CD4-positive, alpha-beta T cell (primary cell): ENCODE data around the gene LAMA1. TPM values are rescaled to one million over a fixed set of nuclear protein-coding genes. Genes with fewer than 3 reads are reported as not detected.

Experiments
- ATAC-seq: fragments of 200-7000 bp; cut with Tn5 transposase; one replicate; pipeline ENCODE4 v1.10.0; 2022; ENCODE audit warnings: mild to moderate bottlenecking; ENCODE audit not compliant: poor library complexity
- CTCF ChIA-PET: fragments of 350-600 bp; sonication (Branson Sonifier 250); formaldehyde crosslinking; loops from one replicate; lab custom pipeline; 2021; ENCODE audit warnings: antibody characterized with exemption, inconsistent platforms; lab: Charles Lee
- POLR2A ChIA-PET: fragments of 350-600 bp; sonication (Branson Sonifier 250); formaldehyde crosslinking; loops from one replicate; lab custom pipeline; 2021; ENCODE audit warnings: antibody characterized with exemption, inconsistent platforms; lab: Charles Lee
- DNase-seq, 14 experiments: peaks; one replicate each; pipeline ENCODE4 v3.0.0-alpha.2; 2013 to 2020; ENCODE audit warnings: mixed read lengths in 2 of 14
- H3K27ac ChIP-seq, 2 donors: one replicate each; pipeline versions ENCODE4 v1.5.1 to v1.7.0; 2013; ENCODE audit warnings: low read length in 2 of 2, low read depth in 1 of 2, mild to moderate bottlenecking in 1 of 2
- H3K27me3 ChIP-seq, 2 experiments: 1 replicate in 1 of 2; 2 replicates in 1 of 2; pipeline versions ENCODE4 v1.6.1 to v1.7.0; 2013; ENCODE audit warnings: low read length in 2 of 2, control low read depth in 1 of 2, mild to moderate bottlenecking in 1 of 2, moderate library complexity in 1 of 2; ENCODE audit not compliant: insufficient read depth in 2 of 2, control insufficient read depth in 1 of 2
- H3K36me3 ChIP-seq: one replicate; pipeline ENCODE4 v1.6.1; 2013; ENCODE audit warnings: low read length, control low read depth; ENCODE audit not compliant: insufficient read depth
- H3K4me1 ChIP-seq: one replicate; pipeline ENCODE4 v1.6.1; 2013; ENCODE audit warnings: low read length, control low read depth; ENCODE audit not compliant: insufficient read depth
- H3K4me3 ChIP-seq: one replicate; pipeline ENCODE4 v1.5.1; 2013; ENCODE audit warnings: mild to moderate bottlenecking, low read length, moderate library complexity
- H3K9me3 ChIP-seq, 2 experiments: 1 replicate in 1 of 2; 2 replicates in 1 of 2; pipeline versions ENCODE4 v1.6.1 to v1.7.0; 2013; ENCODE audit warnings: low read length in 2 of 2, mild to moderate bottlenecking in 2 of 2, control low read depth in 1 of 2, moderate library complexity in 1 of 2; ENCODE audit not compliant: control insufficient read depth in 1 of 2, insufficient read depth in 1 of 2
- H3K27ac Mint-ChIP-seq: one replicate; pipeline ENCODE4 v1.8.0; 2020; ENCODE audit warnings: mixed read lengths
- H3K27me3 Mint-ChIP-seq: one replicate; pipeline ENCODE4 v1.8.0; 2021; ENCODE audit warnings: mixed read lengths
- H3K36me3 Mint-ChIP-seq: one replicate; pipeline ENCODE4 v1.8.0; 2021; ENCODE audit warnings: low read depth, mixed read lengths
- H3K4me1 Mint-ChIP-seq: one replicate; pipeline ENCODE4 v1.8.0; 2021; ENCODE audit warnings: low read depth, mixed read lengths
- H3K4me3 Mint-ChIP-seq: one replicate; pipeline ENCODE4 v1.8.0; 2020; ENCODE audit warnings: mild to moderate bottlenecking, mixed read lengths
- H3K9me3 Mint-ChIP-seq: one replicate; pipeline ENCODE4 v1.8.0; 2020; ENCODE audit warnings: mixed read lengths
- intact Hi-C, 2 experiments: fragments of 100-400 bp; cut with DNase I in 1 of 2; cut with micrococcal nuclease in 1 of 2; formaldehyde crosslinking; loops; one replicate each; pipeline versions ENCODE4 v1.15.1 to v1.9.0; 2023 to 2025; cut with DNase I, micrococcal nuclease
- total RNA-seq, 174 experiments: library from RNA in 2 of 174; stranded (reverse) in 2 of 174; gene quantifications; one replicate each; pipeline ENCODE4 v1.2.3 and lab custom pipeline; 2021 to 2026
- TF ChIP-seq, protein P1 (sequence below): fragments of 200-600 bp; IDR thresholded peaks from one replicate; pipeline ENCODE4 v1.8.0; 2022; ENCODE audit warnings: antibody characterized with exemption, mild to moderate bottlenecking

The LAMA1 gene
- total RNA-seq, 2 experiments from 2014 or later: not detected

GRCh38 chr18:7122376-7122775 lies 4.8 kb upstream of the LAMA1 start:
- H3K4me1 Mint-ChIP-seq: no peaks in the 10 kb centered on the region
- Histone ChIP-seq H3K27ac (no peak overlapping the region), H3K27me3 (peaks cover 2 to 7% of the 10 kb centered on the region in 2 experiments), H3K36me3 (no peaks in the 10 kb centered on the region), H3K9me3 (peaks cover 0 to 18% of the 10 kb centered on the region in 2 experiments), H3K4me1 (no peaks in the 10 kb centered on the region), H3K4me3 (no peak overlapping the region)
- H3K27ac Mint-ChIP-seq: no peak overlapping the region
- POLR2A ChIA-PET: no interaction called here
- CTCF ChIA-PET: no interaction called here
- DNase-seq: no peak
- no peaks in the 10 kb centered on the region for H3K9me3 Mint-ChIP-seq
- no peak overlapping the region for H3K4me3 Mint-ChIP-seq
- ATAC-seq: no peak
- peaks cover 20% of the 10 kb centered on the region for H3K27me3 Mint-ChIP-seq
- no peaks in the 10 kb centered on the region for H3K36me3 Mint-ChIP-seq
- TF ChIP-seq, protein P1, sequence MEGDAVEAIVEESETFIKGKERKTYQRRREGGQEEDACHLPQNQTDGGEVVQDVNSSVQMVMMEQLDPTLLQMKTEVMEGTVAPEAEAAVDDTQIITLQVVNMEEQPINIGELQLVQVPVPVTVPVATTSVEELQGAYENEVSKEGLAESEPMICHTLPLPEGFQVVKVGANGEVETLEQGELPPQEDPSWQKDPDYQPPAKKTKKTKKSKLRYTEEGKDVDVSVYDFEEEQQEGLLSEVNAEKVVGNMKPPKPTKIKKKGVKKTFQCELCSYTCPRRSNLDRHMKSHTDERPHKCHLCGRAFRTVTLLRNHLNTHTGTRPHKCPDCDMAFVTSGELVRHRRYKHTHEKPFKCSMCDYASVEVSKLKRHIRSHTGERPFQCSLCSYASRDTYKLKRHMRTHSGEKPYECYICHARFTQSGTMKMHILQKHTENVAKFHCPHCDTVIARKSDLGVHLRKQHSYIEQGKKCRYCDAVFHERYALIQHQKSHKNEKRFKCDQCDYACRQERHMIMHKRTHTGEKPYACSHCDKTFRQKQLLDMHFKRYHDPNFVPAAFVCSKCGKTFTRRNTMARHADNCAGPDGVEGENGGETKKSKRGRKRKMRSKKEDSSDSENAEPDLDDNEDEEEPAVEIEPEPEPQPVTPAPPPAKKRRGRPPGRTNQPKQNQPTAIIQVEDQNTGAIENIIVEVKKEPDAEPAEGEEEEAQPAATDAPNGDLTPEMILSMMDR: no peak
- intact Hi-C loops: no loop called here

DNA sequence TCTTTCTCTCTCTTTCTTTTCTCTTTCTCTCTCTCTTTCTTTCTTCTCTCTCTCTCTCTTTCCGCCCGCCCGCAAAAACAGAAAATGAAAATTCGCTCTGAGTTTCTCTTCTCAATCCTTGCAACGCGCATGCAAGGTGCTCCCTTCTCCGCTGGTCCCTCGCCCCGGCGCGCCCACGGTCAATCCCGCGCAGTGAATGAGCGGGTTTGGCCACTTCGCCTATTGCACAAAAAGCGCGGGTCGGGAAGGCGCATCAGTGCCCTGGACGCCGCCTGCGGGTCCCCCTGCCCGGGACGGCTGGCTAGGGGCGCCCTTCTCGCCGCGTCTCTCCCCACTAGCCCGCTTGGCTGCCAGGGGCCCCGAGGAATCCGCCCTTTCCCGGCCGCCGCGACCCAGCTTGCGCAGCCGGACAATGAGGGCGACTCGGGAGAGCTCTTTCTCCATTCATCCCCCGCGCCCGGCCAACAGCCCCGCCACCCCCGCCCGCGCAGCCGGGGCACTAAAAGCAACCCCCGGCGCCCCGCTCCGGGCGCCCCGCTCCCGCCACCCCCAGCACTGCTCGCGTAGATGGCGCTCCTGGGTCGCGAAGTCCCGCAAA lies 706 bp downstream of the LAMA1 start:
- no peaks in the 10 kb centered on the region for H3K36me3 Mint-ChIP-seq
- DNase-seq (no peak), ATAC-seq (no peak)
- Histone ChIP-seq H3K27me3 (peaks cover 13 to 22% of the 10 kb centered on the region in 2 experiments), H3K4me3 (no peak overlapping the region), H3K36me3 (no peaks in the 10 kb centered on the region), H3K9me3 (peaks cover 0 to 36% of the 10 kb centered on the region in 2 experiments), H3K4me1 (no peaks in the 10 kb centered on the region), H3K27ac (no peak overlapping the region)
- intact Hi-C loops: no loop called here
- ChIA-PET CTCF (no interaction called here), POLR2A (no interaction called here)
- TF ChIP-seq, protein P1: no peak
- peaks cover 52% of the 10 kb centered on the region for H3K27me3 Mint-ChIP-seq
- H3K4me1 Mint-ChIP-seq: peaks cover 8% of the 10 kb centered on the region
- H3K27ac Mint-ChIP-seq: no peak overlapping the region
- H3K9me3 Mint-ChIP-seq: no peaks in the 10 kb centered on the region
- no peak overlapping the region for H3K4me3 Mint-ChIP-seq

GRCh38 chr18:7116001-7116730 lies 1.4 kb downstream of the LAMA1 start:
- POLR2A ChIA-PET: no interaction called here
- CTCF ChIA-PET: no interaction called here
- Mint-ChIP-seq H3K27me3 (peaks cover 55% of the 10 kb centered on the region), H3K27ac (no peak overlapping the region), H3K4me1 (peaks cover 8% of the 10 kb centered on the region), H3K9me3 (no peaks in the 10 kb centered on the region), H3K36me3 (no peaks in the 10 kb centered on the region), H3K4me3 (no peak overlapping the region)
- Histone ChIP-seq H3K9me3 (peaks cover 0 to 32% of the 10 kb centered on the region in 2 experiments), H3K27ac (no peak overlapping the region), H3K4me3 (no peak overlapping the region), H3K36me3 (no peaks in the 10 kb centered on the region), H3K27me3 (peaks cover 13 to 22% of the 10 kb centered on the region in 2 experiments), H3K4me1 (no peaks in the 10 kb centered on the region)
- TF ChIP-seq, protein P1: no peak
- ATAC-seq: no peak
- no peak for DNase-seq
- intact Hi-C loops: no loop called here
